ENCODE measurements around the gene PRDX2.

DNA sequence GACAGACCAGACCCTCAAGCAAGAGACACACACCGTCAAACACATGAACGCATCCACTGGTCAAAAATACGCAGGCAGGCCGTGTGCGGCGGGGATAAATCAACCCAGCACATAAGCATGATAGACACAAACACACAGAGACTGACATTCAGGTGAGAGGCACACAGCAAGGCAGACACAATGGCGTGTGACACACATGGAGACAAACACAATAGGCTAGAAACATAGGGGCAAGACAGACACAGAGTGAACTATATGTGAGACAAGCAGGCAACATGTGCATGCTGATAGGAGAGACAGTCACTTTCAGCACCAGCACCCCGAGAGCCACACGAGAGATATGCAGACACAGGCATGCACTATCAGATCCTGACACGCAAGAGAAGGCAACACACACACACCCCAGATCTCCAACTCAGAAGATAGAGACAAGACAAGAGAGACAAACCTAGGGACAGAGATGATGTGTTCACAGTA, 17.2 kb downstream of the PRDX2 start:
- TF ChIP-seq, protein P1, sequence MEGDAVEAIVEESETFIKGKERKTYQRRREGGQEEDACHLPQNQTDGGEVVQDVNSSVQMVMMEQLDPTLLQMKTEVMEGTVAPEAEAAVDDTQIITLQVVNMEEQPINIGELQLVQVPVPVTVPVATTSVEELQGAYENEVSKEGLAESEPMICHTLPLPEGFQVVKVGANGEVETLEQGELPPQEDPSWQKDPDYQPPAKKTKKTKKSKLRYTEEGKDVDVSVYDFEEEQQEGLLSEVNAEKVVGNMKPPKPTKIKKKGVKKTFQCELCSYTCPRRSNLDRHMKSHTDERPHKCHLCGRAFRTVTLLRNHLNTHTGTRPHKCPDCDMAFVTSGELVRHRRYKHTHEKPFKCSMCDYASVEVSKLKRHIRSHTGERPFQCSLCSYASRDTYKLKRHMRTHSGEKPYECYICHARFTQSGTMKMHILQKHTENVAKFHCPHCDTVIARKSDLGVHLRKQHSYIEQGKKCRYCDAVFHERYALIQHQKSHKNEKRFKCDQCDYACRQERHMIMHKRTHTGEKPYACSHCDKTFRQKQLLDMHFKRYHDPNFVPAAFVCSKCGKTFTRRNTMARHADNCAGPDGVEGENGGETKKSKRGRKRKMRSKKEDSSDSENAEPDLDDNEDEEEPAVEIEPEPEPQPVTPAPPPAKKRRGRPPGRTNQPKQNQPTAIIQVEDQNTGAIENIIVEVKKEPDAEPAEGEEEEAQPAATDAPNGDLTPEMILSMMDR (IDR thresholded peaks at IDR 0.05; ENCODE audit: low read length), result no peak
- no peak for TF ChIP-seq EZH2 (IDR thresholded peaks at IDR 0.05; ENCODE audit: borderline replicate concordance, low read length)

Measured in OCI-LY1 (cell line).